GM18858 (cell line): ENCODE results near the gene PRDM10.

Experiments used
- ATAC-seq: cut with Tn5 transposase; IDR thresholded peaks from one replicate; pipeline ENCODE4 v1.9.1; 2021; ENCODE audit not compliant: unreplicated experiment

Gene PRDM10

GRCh38 chr11:129950101-129951091 is 52.2 kb downstream of the PRDM10 start:
- no peak for ATAC-seq

- ATAC-seq = no peak
These were observed 53.6 kb downstream of the PRDM10 start for GRCh38 chr11:129948926-129949466.

- no peak for ATAC-seq
These were observed 55.2 kb downstream of the PRDM10 start for GRCh38 chr11:129947474-129947873.

GRCh38 chr11:129946965-129947364 is 55.7 kb downstream of the PRDM10 start:
- no peak for ATAC-seq

- ATAC-seq = no peak
These were observed 56.4 kb downstream of the PRDM10 start for GRCh38 chr11:129946256-129946655.

GRCh38 chr11:129945373-129945772 is 57.3 kb downstream of the PRDM10 start:
- ATAC-seq = no peak

- ATAC-seq = no peak
These were observed 57.9 kb downstream of the PRDM10 start for GRCh38 chr11:129944696-129945095.

GRCh38 chr11:129943036-129943435 is 59.6 kb downstream of the PRDM10 start:
- no peak for ATAC-seq

GRCh38 chr11:129939510-129939909 is 63.1 kb downstream of the PRDM10 start:
- ATAC-seq = no peak

- no peak for ATAC-seq
These were observed 63.9 kb downstream of the PRDM10 start for GRCh38 chr11:129938764-129939163.

GRCh38 chr11:129937592-129938238 is 64.9 kb downstream of the PRDM10 start:
- ATAC-seq = no peak

- ATAC-seq = no peak
These were observed 66.9 kb downstream of the PRDM10 start for GRCh38 chr11:129935723-129936122.

GRCh38 chr11:129933891-129934290 is 68.7 kb downstream of the PRDM10 start:
- ATAC-seq = no peak

- no peak for ATAC-seq
These were observed 69.4 kb downstream of the PRDM10 start for GRCh38 chr11:129933262-129933661.

- no peak for ATAC-seq
These were observed 70.1 kb downstream of the PRDM10 start for GRCh38 chr11:129932381-129933067.

- ATAC-seq = no peak
These were observed 71.9 kb downstream of the PRDM10 start for GRCh38 chr11:129930743-129931142.

- no peak for ATAC-seq
These were observed 72.3 kb downstream of the PRDM10 start for GRCh38 chr11:129930296-129930695.

GRCh38 chr11:129929721-129930120 is 72.9 kb downstream of the PRDM10 start:
- ATAC-seq = no peak

GRCh38 chr11:129928923-129929692 is 73.5 kb downstream of the PRDM10 start:
- no peak for ATAC-seq

GRCh38 chr11:129922674-129923073 is 80.0 kb downstream of the PRDM10 start:
- ATAC-seq = no peak
